CD8-positive, alpha-beta memory T cell (primary cell): ENCODE measurements around the gene C1orf94. TPM values are rescaled to one million over a fixed set of nuclear protein-coding genes. Genes with fewer than 3 reads are reported as not detected.

ENCODE experiments used
- CTCF ChIA-PET: fragments of 350-600 bp; sonication (Branson Sonifier 250); formaldehyde crosslinking; loops from one replicate; lab custom pipeline; 2021; ENCODE audit warnings: antibody characterized with exemption; lab: Charles Lee
- POLR2A ChIA-PET: fragments of 350-600 bp; sonication (Branson Sonifier 250); formaldehyde crosslinking; loops from one replicate; lab custom pipeline; 2021; ENCODE audit warnings: antibody characterized with exemption; lab: Charles Lee
- DNase-seq, 5 donors: peaks; one replicate each; pipeline versions ENCODE4 v3.0.0 to v3.0.0-alpha.2; 2020 to 2022; ENCODE audit warnings: mixed read lengths in 1 of 5
- H3K27ac ChIP-seq: one replicate; pipeline ENCODE4 v1.7.0; 2013; ENCODE audit warnings: low read depth, mild to moderate bottlenecking, low read length, moderate library complexity
- H3K27me3 ChIP-seq: 2 replicates; pipeline ENCODE4 v1.7.0; 2013; ENCODE audit warnings: low read length, mild to moderate bottlenecking; ENCODE audit not compliant: insufficient read depth, poor library complexity, severe bottlenecking
- H3K36me3 ChIP-seq: 2 replicates; pipeline ENCODE4 v1.7.0; 2013; ENCODE audit warnings: mild to moderate bottlenecking, low read length, moderate library complexity; ENCODE audit not compliant: insufficient read depth
- H3K4me1 ChIP-seq: 2 replicates; pipeline ENCODE4 v1.7.0; 2013; ENCODE audit warnings: mild to moderate bottlenecking, low read length, moderate library complexity; ENCODE audit not compliant: insufficient read depth
- H3K4me3 ChIP-seq: 2 replicates; pipeline ENCODE4 v1.7.0; 2013; ENCODE audit warnings: mild to moderate bottlenecking, low read length
- H3K9me3 ChIP-seq: 2 replicates; pipeline ENCODE4 v1.7.0; 2013; ENCODE audit warnings: mild to moderate bottlenecking, low read length
- H3K27ac Mint-ChIP-seq, 8 donors: one replicate each; pipeline ENCODE4 v1.8.0; 2020 to 2021; ENCODE audit warnings: mixed read lengths in 8 of 8, mild to moderate bottlenecking in 6 of 8, inconsistent platforms in 3 of 8, moderate library complexity in 3 of 8
- H3K27me3 Mint-ChIP-seq, 2 donors: one replicate each; pipeline ENCODE4 v1.8.0; 2020 to 2021; ENCODE audit warnings: mixed read lengths in 2 of 2, mild to moderate bottlenecking in 1 of 2, moderate library complexity in 1 of 2
- H3K36me3 Mint-ChIP-seq, 3 donors: one replicate each; pipeline ENCODE4 v1.8.0; 2020 to 2021; ENCODE audit warnings: mixed read lengths in 3 of 3, inconsistent platforms in 1 of 3, mild to moderate bottlenecking in 1 of 3
- H3K4me1 Mint-ChIP-seq, 3 donors: one replicate each; pipeline ENCODE4 v1.8.0; 2020 to 2021; ENCODE audit warnings: mixed read lengths in 3 of 3, inconsistent platforms in 1 of 3, mild to moderate bottlenecking in 1 of 3
- H3K4me3 Mint-ChIP-seq, 7 donors: one replicate each; pipeline ENCODE4 v1.8.0; 2020 to 2021; ENCODE audit warnings: mixed read lengths in 7 of 7, mild to moderate bottlenecking in 6 of 7, moderate library complexity in 4 of 7, inconsistent platforms in 2 of 7
- H3K9me3 Mint-ChIP-seq, 5 donors: one replicate each; pipeline ENCODE4 v1.8.0; 2020 to 2022; ENCODE audit warnings: mixed read lengths in 5 of 5, mild to moderate bottlenecking in 3 of 5, moderate library complexity in 2 of 5, inconsistent platforms in 1 of 5
- polyA plus RNA-seq: library from polyadenylated mRNA; unstranded; fragments of 300-500 nt; fragmentation: Illumina TruSeq; gene quantifications from one replicate; pipeline ENCODE4 v1.2.3, GENCODE V29; 2021
- total RNA-seq, 2 experiments: library from RNA; stranded (reverse); gene quantifications; one replicate each; pipeline ENCODE4 v1.2.3, GENCODE V29; 2021

C1orf94 gene
- total and polyA plus RNA-seq, 3 experiments from 2014 or later = not detected

GRCh38 chr1:34245967-34246366 lies 69.3 kb downstream of the C1orf94 start:
- ChIA-PET CTCF (no interaction called here), POLR2A (no interaction called here)
- Histone ChIP-seq H3K27me3 (no peaks in the 10 kb centered on the region), H3K27ac (no peak overlapping the region), H3K9me3 (no peaks in the 10 kb centered on the region), H3K4me3 (no peak overlapping the region), H3K4me1 (no peaks in the 10 kb centered on the region), H3K36me3 (no peaks in the 10 kb centered on the region)
- Mint-ChIP-seq H3K9me3 (peaks cover 0 to 9% (median 0%) of the 10 kb centered on the region in 5 donors), H3K4me1 (no peaks in the 10 kb centered on the region), H3K4me3 (no peak overlapping the region), H3K36me3 (no peaks in the 10 kb centered on the region), H3K27me3 (peaks cover 12 to 50% of the 10 kb centered on the region in 2 donors), H3K27ac (peak overlapping the region in 1 of 8 donors; percentile 71)
- no peak for DNase-seq

GRCh38 chr1:34250342-34250741 lies 73.6 kb downstream of the C1orf94 start:
- Mint-ChIP-seq H3K27ac (no peak overlapping the region), H3K9me3 (peaks cover 0 to 6% (median 0%) of the 10 kb centered on the region in 5 donors), H3K27me3 (peaks cover 6 to 40% of the 10 kb centered on the region in 2 donors), H3K36me3 (no peaks in the 10 kb centered on the region), H3K4me1 (no peaks in the 10 kb centered on the region), H3K4me3 (no peak overlapping the region)
- H3K4me3 ChIP-seq = no peak overlapping the region
- H3K36me3 ChIP-seq = no peaks in the 10 kb centered on the region
- no peak for DNase-seq
- no peaks in the 10 kb centered on the region for H3K27me3 ChIP-seq
- CTCF ChIA-PET = no interaction called here
- POLR2A ChIA-PET = no interaction called here
- H3K4me1 ChIP-seq = no peaks in the 10 kb centered on the region
- H3K9me3 ChIP-seq = no peaks in the 10 kb centered on the region
- no peak overlapping the region for H3K27ac ChIP-seq

DNA sequence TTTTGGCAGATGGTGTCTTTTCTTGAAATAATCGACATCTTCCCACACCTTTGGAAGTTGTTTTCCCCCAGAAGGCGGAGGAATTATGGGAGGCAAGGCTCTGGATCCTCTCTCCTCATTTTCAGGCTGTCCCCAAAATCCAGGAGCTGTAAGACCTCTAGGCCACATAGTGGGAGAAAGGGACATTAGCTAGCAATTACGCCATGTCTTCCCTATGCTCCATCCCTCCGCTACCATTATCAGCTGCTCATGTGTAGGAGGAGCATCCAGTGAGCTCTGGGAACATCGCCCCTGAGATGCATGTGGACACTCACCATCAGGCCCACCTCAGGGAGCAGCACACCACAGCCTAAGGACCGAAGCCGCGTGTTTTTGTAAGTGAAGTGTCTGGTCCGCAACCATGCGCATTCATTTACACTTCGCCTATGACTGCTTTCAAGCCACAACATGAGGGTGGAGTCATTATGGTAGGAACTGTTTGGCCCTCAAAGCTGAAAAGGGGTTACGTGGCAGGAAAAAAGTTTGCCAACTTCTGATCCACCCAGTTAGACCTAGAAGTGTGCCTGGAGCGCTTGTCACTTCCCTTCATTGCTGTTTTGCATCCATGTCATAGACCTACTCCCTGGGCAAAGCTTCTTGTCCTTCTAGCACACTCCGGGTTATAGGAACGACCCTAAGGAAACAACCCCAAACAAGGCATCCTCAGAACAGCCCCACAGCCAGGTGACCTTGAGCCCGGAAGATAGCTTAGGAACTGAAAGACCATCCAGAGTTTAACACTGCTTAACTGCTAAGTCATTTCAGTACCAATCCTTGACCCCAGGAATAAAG lies 85.5 kb downstream of the C1orf94 start:
- no peaks in the 10 kb centered on the region for H3K27me3 ChIP-seq
- no peak overlapping the region for H3K27ac Mint-ChIP-seq
- no peak for DNase-seq
- H3K27me3 Mint-ChIP-seq = peaks cover 9 to 11% of the 10 kb centered on the region in 2 donors
- H3K9me3 Mint-ChIP-seq = peaks cover 0 to 5% (median 0%) of the 10 kb centered on the region in 5 donors
- no peaks in the 10 kb centered on the region for H3K36me3 ChIP-seq
- H3K4me1 ChIP-seq = no peaks in the 10 kb centered on the region
- no peaks in the 10 kb centered on the region for H3K9me3 ChIP-seq
- no peak overlapping the region for H3K27ac ChIP-seq
- no peak overlapping the region for H3K4me3 ChIP-seq
- no peak overlapping the region for H3K4me3 Mint-ChIP-seq
- no peaks in the 10 kb centered on the region for H3K4me1 Mint-ChIP-seq
- POLR2A ChIA-PET = no interaction called here
- no peaks in the 10 kb centered on the region for H3K36me3 Mint-ChIP-seq
- CTCF ChIA-PET = interaction anchor here (1.3 kb wide), 1 partner anchor 18 kb away, joined by 3 read pairs; no protein-coding TSS in a partner anchor

GRCh38 chr1:34262921-34263320 lies 86.2 kb downstream of the C1orf94 start:
- POLR2A ChIA-PET = no interaction called here

GRCh38 chr1:34263406-34263805 lies 86.7 kb downstream of the C1orf94 start:
- H3K4me1 Mint-ChIP-seq = no peaks in the 10 kb centered on the region
- peaks cover 9 to 11% of the 10 kb centered on the region in 2 donors for H3K27me3 Mint-ChIP-seq
- no peaks in the 10 kb centered on the region for H3K36me3 ChIP-seq
- ChIA-PET CTCF (interaction anchor here (1.3 kb wide), 1 partner anchor 17 kb away, joined by 3 read pairs; no protein-coding TSS in a partner anchor), POLR2A (no interaction called here)
- no peaks in the 10 kb centered on the region for H3K4me1 ChIP-seq
- no peak overlapping the region for H3K27ac Mint-ChIP-seq
- H3K9me3 ChIP-seq = no peaks in the 10 kb centered on the region
- H3K4me3 Mint-ChIP-seq = no peak overlapping the region
- H3K27ac ChIP-seq = no peak overlapping the region
- H3K9me3 Mint-ChIP-seq = peaks cover 0 to 5% (median 0%) of the 10 kb centered on the region in 5 donors
- H3K27me3 ChIP-seq = no peaks in the 10 kb centered on the region
- no peak for DNase-seq
- H3K4me3 ChIP-seq = no peak overlapping the region
- H3K36me3 Mint-ChIP-seq = no peaks in the 10 kb centered on the region

More at GRCh38 chr1:34262921-34263320, 86.2 kb downstream of the C1orf94 start:
- Mint-ChIP-seq H3K4me3 (no peak overlapping the region), H3K4me1 (no peaks in the 10 kb centered on the region), H3K27ac (no peak overlapping the region), H3K36me3 (no peaks in the 10 kb centered on the region), H3K27me3 (peaks cover 9 to 11% of the 10 kb centered on the region in 2 donors), H3K9me3 (peaks cover 0 to 5% (median 0%) of the 10 kb centered on the region in 5 donors)
- CTCF ChIA-PET = interaction anchor here (1.3 kb wide), 1 partner anchor 17 kb away, joined by 3 read pairs; no protein-coding TSS in a partner anchor
- no peak overlapping the region for H3K27ac ChIP-seq
- no peak for DNase-seq
- no peaks in the 10 kb centered on the region for H3K36me3 ChIP-seq
- H3K27me3 ChIP-seq = no peaks in the 10 kb centered on the region
- H3K9me3 ChIP-seq = no peaks in the 10 kb centered on the region
- no peak overlapping the region for H3K4me3 ChIP-seq
- no peaks in the 10 kb centered on the region for H3K4me1 ChIP-seq

GRCh38 chr1:34265396-34265795 lies 88.7 kb downstream of the C1orf94 start:
- Histone ChIP-seq H3K4me3 (no peak overlapping the region), H3K9me3 (no peaks in the 10 kb centered on the region), H3K36me3 (no peaks in the 10 kb centered on the region), H3K27ac (no peak overlapping the region), H3K4me1 (no peaks in the 10 kb centered on the region), H3K27me3 (no peaks in the 10 kb centered on the region)
- Mint-ChIP-seq H3K9me3 (peaks cover 0 to 3% (median 0%) of the 10 kb centered on the region in 5 donors), H3K27ac (no peak overlapping the region), H3K4me1 (no peaks in the 10 kb centered on the region), H3K36me3 (no peaks in the 10 kb centered on the region), H3K27me3 (peaks cover 7 to 11% of the 10 kb centered on the region in 2 donors), H3K4me3 (no peak overlapping the region)
- DNase-seq = no peak
- POLR2A ChIA-PET = no interaction called here
- CTCF ChIA-PET = no interaction called here

GRCh38 chr1:34266127-34266951 lies 89.6 kb downstream of the C1orf94 start:
- H3K36me3 Mint-ChIP-seq = no peaks in the 10 kb centered on the region
- H3K27me3 Mint-ChIP-seq = peaks cover 11% of the 10 kb centered on the region in 2 donors
- no peaks in the 10 kb centered on the region for H3K36me3 ChIP-seq
- no peaks in the 10 kb centered on the region for H3K9me3 ChIP-seq
- DNase-seq = no peak
- H3K27ac ChIP-seq = no peak overlapping the region
- H3K9me3 Mint-ChIP-seq = peaks cover 0 to 3% (median 0%) of the 10 kb centered on the region in 5 donors
- no peak overlapping the region for H3K4me3 ChIP-seq
- no peaks in the 10 kb centered on the region for H3K4me1 ChIP-seq
- no peak overlapping the region for H3K27ac Mint-ChIP-seq
- ChIA-PET CTCF (no interaction called here), POLR2A (no interaction called here)
- H3K27me3 ChIP-seq = no peaks in the 10 kb centered on the region
- no peak overlapping the region for H3K4me3 Mint-ChIP-seq
- H3K4me1 Mint-ChIP-seq = no peaks in the 10 kb centered on the region

- H3K4me3 ChIP-seq = no peak overlapping the region
- no peak for DNase-seq
- Mint-ChIP-seq H3K9me3 (peaks cover 0 to 3% (median 0%) of the 10 kb centered on the region in 5 donors), H3K4me3 (no peak overlapping the region), H3K27me3 (peaks cover 11 to 14% of the 10 kb centered on the region in 2 donors), H3K4me1 (no peaks in the 10 kb centered on the region), H3K36me3 (no peaks in the 10 kb centered on the region), H3K27ac (no peak overlapping the region)
- H3K4me1 ChIP-seq = no peaks in the 10 kb centered on the region
- ChIA-PET POLR2A (no interaction called here), CTCF (no interaction called here)
- H3K27me3 ChIP-seq = no peaks in the 10 kb centered on the region
- no peaks in the 10 kb centered on the region for H3K36me3 ChIP-seq
- no peaks in the 10 kb centered on the region for H3K9me3 ChIP-seq
- no peak overlapping the region for H3K27ac ChIP-seq
These were observed 90.6 kb downstream of the C1orf94 start for GRCh38 chr1:34267326-34267725.
